ENCODE data around the gene C17orf75.

The C17orf75 gene

DNA sequence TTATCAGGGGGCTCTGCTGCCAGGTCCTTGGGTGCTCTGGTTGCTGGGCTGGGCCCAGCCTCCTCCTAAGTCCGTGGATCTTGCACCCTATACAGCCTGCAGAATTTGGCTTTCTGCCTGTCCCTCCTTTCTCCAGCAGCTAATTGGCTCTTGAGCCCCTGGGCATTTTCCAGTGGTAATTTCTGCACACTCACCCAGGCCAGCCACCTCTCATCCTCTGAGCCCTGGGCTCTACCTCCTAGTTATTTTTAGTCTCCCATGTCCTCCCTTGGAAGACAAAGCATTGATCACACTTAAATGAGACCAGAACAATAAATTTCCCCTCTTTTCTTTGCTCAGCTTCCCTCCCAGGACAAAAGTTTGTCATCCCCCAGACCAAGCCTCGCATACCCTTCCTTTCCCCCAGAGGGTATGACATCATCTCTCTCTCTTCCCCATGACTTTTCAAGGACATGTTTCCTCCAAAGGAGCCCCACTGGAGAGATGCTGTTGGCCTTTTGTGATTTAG is 38.1 kb downstream of the C17orf75 start:
- no peak for DNase-seq (ENCODE audit: low read depth in 2 of 2)

DNA sequence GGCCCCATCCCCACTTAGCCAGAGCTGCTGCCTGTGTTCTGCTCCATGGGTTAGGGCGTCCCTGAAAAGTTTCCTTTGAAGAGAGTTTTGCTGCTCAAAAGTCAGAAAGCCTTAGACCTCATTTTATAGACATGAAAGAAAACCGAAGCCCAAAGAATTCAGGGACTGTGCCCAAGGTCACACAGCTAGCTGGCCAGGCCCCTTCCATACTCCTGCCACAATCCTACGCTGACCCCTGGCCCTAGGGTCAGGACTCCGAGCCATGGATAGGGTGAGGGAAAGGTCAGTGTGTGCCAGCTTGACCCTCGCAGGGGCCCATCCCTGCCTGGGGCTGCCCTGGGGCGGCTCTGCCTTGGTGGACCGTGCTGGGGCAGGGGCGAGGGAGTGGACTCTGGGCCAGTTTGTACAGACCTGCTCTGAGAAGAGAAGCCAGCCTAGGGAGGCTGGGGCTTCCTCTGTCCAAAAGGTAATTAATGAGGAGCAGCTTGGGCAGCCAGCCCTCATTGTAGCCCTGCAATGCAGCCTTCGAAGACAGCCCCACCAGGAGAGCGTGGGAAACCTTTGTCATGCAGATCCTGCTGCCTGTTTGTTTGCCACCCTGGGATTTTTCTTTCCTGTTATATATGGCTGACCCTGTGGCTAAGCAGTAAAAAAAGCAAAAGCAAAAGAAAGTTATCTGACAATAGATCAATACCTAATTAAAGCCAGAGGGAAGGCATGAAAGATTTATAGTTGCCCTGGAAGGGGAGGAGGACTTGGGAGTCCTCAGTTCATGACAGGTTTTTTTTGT is 38.9 kb downstream of the C17orf75 start:
- no peak for DNase-seq (ENCODE audit: low read depth in 2 of 2)

DNA sequence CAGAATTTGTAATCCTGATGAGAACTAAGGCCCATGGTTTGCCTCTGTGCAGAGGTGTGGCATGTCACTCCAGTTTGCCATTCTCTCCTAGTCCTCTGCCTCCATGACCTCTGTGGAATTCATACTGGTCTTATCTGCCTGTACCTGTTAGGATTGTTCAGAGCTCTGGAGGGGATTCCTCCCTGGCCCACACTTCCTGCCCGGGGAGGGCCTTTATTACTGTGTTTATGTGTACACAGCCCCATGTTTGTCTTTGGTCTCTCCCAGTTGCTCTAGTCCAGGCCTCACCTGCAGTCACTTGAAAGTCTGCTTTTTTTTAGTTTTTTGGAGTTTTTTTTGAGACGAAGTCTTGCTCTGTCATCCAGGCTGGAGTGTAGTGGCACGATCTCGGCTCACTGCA is 39.9 kb downstream of the C17orf75 start:
- DNase-seq (ENCODE audit: low read depth in 2 of 2), result no peak

DNA sequence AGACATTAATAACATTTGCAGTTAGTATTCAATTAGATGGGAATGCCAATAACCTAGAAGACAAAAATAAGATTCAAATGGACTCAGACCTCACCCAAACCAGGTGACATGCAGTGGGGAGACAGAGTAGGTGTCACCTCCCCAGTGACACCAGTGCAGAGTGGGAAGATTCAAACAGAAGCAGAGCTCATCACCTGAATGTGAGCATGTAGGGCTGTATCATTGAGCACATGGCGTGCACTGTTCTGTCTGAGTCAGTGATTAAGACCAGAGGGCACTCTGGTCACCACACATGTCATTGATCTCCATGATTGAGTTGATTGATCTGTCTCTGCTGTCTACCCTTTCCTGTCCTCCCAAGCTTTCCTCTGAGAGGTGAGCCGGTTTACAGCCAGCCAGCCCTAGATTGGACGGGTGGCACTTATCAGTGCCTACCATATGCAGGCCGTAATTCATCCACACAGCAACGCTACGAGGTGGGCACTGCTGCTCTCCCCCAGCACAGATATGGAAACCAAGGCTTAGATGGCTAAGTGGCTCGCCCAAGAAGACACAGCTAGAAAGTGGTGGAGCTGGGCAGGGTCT is 42.3 kb downstream of the C17orf75 start:
- DNase-seq (ENCODE audit: low read depth in 2 of 2), result no peak

DNA sequence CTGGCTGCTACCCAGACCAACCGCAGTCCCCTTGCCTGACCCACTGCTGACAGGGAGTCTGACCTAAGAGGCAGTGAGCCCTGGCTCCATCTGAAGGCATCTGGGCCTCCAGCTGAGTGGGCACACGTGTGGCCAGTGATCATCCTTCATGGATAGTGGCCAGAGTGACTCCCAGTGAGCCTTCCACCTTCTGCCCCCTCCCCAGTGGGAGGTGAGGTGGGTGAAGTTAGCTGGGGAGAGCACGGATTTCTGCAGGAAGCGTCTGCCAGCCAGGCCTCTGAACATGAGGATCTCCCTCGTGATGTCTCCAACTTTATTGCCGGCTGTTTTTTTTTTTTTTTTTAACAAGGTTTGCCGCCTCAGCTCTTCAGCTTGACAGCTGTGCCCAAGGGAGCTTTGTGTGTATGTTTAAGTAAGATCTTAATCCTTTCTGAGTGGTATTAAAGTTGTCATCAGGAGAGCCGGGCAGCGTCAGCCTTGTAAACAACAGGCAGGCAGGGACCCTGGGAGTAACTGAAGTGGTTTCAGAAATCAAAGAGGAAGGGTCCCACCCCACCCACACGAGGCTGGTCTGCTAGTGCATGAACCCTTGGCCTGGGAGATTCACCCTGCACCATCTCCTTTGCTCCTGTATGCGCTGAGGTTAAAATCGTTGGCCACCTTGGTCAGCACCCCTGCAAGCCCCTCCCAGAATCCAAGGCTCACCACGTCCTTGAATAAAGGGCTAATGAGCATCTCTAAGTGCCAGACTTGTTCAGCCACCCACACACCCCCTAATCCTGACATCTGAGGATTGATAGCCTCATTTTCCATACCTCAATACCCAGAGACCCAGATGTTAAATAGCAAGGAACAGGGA is 43.0 kb downstream of the C17orf75 start:
- no peak for DNase-seq (ENCODE audit: low read depth in 2 of 2)

DNA sequence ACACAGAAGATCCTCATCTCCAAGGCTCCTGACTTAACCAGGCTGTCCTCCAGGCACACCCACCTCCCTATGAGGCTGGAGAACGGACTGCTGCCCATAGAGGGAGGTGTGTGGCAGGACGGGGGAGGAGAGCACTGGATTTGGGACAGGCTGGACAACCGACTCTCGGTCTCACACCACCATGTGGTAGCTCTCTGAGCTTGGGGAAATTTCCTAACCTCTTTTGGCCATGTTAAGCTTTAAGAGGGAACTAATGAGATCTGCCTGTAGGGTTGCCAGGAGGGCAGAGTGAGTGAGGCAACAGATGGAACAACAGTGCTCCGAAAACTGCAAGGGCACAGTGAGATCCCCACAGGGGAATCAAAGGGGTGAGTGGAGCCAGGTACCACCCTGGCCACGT is 43.7 kb downstream of the C17orf75 start:
- no peak for DNase-seq (ENCODE audit: low read depth in 2 of 2)

DNA sequence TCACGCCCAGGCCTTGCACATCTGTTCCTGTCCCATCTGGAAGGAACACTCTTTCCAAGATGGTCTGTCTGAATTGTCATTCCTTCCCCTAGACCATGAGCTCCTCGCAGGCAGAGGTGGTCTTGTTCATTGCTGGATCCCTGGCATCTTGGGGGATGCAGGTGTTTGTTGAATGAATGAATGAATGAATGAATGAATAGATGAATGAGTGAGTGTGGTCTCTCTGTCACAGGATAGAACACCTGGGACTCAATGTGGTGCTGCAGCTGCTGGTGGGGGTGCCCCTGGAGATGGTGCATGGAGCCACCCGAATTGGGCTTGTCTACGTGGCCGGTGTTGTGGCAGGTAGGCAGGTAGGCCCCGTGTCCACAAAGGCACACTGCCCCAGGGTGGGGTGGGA is 44.1 kb downstream of the C17orf75 start:
- DNase-seq (ENCODE audit: low read depth in 2 of 2), result no peak

DNA sequence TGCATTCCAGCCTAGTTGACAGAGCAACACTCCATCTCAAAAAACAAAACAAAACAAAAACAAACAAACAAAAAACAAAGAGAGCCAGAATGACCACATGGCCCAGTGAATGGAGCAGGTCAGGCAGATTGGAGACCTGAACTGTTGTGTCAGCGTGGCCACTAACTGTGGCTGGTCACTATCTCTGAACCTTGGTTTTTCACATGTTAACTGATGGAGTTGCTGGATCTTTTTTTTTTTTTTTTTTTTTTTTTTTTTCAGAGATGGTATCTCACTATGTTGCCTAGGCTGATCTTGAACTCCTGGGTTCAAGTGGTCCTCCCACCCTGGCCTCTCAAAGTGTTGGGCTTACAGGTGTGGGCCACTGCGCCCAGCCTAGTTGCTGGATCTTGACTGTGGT is 44.5 kb downstream of the C17orf75 start:
- no peak for DNase-seq (ENCODE audit: low read depth in 2 of 2)

DNA sequence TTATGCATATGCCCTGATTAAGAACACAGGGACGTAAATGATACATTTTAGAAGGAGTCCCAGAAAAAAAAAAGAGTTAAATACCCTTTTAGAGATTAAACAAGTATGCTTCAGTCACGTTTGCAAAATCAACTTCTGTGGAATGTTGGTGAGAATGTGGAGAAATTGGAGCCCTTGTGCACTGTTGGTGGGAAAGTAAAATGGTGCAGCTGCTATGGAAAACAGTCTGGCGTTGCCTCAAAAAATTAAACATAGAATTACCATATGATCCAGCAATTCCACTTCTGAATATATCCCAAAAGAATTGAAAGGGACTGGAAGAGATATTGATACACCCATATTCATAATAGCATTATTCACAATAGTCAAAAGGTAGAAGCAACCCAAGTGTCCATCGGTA is 49.9 kb downstream of the C17orf75 start:
- DNase-seq (ENCODE audit: low read depth in 2 of 2), result no peak

DNA sequence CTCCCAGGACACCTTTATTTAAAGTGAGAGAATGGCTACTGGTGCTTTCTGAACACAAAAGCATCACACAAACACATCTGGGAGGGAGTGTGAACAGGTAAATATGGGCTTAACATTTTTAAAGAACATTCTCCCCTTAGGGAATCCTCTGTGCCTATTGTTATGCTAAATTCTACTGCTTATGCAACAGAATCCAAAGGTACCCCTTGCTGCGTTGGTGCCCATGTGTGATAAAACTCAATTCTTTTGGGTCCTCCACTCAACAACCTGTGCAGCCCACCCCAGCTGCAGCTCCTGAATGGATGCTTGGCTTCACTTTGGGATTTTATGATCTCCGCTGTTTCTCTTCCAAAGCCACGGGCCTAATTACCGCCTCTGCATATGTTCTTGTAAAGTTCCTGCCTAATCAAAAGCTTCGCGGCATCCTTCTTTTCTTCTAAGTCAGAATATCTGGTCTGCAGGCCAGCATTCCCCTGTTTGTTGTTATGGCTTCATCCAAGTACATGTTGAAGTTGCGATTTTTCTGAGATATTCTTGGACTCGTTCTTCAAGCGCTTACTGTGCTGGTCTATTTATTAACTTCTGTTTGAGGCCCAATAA is 52.4 kb downstream of the C17orf75 start:
- DNase-seq (ENCODE audit: low read depth in 2 of 2), result no peak

DNA sequence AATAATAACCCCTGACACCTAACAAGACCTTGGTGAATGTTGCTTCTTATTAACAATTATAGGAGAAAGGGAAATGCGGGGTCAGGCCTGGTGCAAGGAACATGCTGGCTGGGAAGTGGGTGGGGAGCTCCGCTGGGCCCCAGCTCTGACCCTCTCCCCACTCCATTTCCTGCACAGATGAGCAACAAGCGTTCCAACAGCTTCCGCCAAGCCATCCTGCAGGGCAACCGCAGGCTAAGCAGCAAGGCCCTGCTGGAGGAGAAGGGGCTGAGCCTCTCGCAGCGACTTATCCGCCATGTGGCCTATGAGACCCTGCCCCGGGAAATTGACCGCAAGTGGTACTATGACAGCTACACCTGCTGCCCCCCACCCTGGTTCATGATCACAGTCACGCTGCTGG is 53.4 kb downstream of the C17orf75 start:
- no peak for DNase-seq (ENCODE audit: low read depth in 2 of 2)

DNA sequence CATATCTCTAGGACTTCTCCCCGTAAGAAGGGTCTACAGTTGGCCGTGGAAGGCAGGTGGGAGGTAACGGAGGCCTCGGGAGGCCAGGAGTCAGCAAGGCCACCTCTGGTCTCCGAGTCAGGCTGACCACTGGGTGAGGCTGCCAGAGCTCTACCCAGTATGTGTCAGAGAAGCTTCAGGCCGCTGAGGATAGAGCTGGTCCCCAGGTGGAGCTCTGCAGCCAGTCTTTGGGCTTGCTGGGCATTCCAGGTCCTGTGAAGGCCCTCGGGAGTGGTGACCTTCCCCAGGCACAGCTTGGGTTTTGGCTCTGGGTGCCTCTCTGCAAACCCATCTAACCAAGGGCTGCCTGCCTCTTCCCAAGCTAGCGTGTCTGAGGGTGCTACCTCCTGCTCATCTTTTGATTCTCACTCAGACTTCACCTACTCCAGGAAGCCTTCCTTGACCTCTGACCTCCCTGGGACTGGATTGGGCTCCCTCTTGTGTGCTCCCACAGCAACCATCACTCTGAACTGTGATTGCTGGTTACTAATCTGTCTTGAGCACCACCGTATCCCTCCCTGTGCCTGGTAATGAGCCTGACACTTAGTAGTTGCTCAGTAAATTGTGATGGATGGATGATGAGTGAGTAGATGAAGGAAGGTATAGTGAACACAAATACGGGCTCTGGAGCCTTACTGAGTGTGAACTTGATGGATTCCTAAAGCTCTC is 54.0 kb downstream of the C17orf75 start:
- no peak for DNase-seq (ENCODE audit: low read depth in 2 of 2)

DNA sequence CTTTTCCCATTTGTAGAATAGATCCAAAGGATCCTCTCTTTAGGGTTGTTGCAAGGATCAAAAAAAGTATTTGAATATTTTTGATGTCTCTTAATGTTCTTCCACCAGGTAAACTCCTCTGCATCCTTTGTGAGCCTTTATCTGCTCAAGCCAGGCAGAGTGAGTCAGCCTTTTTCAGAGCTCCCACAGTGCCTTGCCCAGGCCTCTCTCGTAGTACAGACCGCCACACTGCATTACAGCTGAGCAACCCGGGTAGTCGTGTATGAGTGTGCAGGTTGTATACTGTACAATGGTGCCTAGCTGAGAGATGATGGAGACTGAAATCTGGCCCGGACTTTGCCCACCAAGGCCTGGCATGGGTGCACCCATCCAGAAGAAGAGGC is 55.5 kb downstream of the C17orf75 start:
- DNase-seq (ENCODE audit: low read depth in 2 of 2), result no peak

DNA sequence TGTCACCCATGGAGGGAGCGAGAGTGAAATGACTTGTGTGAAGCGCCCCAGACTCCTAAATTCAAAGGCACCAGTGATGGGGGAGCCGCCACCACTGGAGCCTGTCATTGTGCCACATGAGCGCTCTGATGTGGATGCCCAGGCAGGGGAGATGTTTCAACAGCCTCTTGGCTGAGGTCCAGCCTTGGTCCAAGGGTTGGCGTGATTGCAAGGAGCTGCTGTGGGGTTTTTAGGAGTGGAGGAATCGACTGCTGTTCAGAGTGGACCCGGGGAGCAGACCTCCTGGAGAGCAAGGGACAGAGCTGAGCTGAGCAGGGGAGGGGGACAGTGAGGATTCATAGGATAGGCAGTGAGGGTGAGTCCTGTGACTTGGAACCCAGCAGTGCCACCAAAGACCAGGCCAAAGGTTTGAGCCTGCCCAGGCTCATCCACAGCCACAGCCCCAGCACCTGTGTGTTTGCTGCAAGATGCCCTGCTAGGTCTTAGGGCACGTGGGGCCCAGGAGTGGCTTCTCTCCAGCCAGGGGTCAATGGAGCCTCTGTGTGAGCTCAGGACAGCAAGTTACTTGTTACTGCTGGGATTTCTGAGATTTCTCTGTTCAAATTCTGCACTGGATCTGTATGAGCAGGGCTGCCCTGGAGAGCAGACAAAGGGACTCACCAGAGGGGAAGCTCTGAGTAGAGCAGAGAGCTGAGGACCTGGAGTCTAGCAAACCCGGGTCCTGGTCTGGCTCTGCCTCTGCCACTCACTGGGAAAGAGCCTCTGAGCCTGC is 56.0 kb downstream of the C17orf75 start:
- no peak for DNase-seq (ENCODE audit: low read depth in 2 of 2)

DNA sequence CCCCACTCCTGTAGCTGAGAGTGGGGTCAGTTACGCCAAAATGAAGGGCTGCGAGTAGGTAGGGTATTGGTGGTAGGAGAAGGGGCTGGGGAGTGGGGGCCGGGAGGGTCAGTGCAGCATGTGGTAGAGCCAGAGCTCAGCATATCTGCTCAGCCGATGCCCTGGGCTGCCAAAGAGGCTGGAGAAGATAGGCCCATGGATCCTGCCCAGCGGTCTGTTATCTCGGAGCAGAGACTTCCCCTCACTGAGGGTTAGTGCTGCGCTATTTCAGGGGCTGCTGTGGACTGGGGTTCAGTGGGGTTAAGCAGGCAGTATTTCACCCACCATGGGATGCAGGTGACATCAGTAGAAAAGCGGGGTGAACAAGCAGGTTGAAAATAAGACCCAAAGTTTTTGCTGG is 56.7 kb downstream of the C17orf75 start:
- no peak for DNase-seq (ENCODE audit: low read depth in 2 of 2)

DNA sequence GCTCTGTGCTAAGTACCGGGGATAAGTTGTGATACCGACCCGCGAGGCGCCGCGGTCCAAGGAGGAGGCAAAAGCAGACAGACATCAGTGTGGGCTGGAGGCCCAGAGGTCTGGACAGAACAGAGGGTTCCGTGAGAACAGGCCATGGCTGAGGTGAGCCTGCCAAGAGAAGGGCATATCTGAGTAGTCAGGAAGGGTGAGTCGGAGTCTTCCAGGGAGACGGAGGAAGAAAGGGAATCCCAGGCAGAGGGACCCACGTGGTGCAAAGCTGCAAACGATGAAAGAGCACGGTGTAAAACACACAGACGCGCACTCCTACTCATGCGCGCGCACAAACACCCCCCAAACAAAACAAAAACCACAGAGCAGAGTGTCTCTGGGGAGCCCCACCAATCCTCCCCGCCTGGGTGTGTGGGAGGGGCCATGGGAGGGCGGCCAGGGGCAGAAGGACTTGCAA is 58.2 kb downstream of the C17orf75 start:
- no peak for DNase-seq (ENCODE audit: low read depth in 2 of 2)

DNA sequence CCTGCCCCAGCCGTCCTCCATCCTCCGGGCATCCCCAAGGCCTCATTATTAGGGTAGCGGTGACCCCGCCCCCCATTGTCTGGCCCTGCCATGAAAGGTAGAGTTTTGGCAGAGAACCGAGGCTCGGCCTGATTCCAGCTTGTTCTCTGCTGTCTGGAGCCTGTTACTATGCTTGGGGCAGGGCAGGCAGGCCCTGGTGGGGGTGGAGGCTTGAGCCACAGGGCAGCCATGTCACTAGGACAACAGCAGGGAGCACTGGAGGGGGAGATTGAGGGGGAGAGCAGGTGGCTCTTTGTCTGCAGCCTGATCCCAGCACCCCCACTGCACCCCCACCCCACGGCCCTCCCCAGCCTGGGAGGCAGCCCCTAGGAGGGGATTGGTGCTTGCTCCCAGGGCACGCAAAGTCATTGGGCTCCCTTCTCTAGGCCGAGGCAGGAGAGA is 60.9 kb downstream of the C17orf75 start:
- DNase-seq (ENCODE audit: low read depth in 2 of 2), result no peak

DNA sequence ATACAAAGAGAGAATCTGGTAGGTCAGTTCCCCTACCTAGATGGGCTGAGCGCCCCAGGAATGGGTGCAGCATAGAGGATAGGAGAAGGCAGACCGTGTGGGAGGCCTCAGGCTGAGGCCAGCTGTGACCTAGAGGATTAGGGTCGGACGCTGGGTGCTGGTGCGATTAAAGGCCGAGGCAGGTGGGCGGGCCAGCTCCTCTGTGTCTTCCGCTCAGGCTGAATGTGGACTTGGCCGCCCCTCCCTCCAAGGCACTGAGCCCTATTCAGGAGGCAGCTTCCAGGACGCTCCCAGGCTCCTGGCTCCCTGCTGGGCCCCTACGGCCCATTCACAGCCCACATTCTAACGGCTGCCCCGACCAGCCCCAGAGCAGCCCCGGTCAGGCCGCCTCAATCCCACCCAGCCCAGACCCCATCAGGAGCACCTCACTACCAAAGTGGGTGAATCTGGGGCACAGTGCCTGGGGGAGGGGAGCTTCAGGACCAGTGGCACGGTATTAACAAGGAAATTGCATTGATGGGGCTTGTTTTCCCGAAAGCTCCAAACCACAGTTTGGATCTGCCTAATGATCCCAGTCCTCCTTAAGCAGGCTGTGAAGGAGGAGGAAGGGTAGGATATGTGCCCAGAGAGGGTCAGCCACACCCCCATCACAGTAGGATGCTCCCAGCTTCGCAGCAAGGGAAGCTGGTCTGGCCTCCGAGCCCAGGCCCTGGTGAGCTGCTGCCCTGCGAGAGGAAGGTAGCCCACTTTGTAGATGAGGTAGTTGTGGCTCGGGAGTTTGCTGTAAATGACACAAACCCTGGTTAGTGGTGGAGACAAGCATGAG is 61.9 kb downstream of the C17orf75 start:
- no peak for DNase-seq (ENCODE audit: low read depth in 2 of 2)

DNA sequence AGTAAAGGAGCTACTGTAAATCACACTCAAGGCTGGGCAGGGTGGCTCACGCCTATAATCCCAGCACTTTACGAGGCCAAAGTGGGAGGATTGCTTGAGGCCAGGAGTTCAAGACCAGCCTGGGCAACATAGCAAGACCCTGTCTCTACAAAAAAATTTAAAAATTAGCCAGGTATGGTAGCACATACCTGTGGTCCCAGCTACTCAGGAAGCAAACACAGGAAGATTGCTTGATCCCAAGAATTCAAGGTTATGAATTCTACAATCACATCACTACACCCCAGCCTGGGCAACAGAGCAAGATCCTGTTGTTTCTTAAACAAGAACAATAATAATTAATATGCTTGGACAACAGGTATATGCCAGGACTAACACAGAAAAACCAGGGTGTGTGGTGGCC is 63.2 kb downstream of the C17orf75 start:
- no peak for DNase-seq (ENCODE audit: low read depth in 2 of 2)

Measured in stimulated activated CD4-positive, alpha-beta T cell treated with anti-CD3 and anti-CD28 coated beads, Interleukin-1b, Interleukin-23, amount 100 ng/mL, for 1 hour (primary cell).